Testis (tissue), 2 donors: ENCODE data around the gene MESD.

Source experiments
- POLR2A ChIP-seq: fragments of 450-650 bp; IDR thresholded peaks from one replicate; pipeline ENCODE4 v1.6.1; 2017; ENCODE audit warnings: antibody characterized with exemption, mild to moderate bottlenecking, moderate library complexity
- TF ChIP-seq, protein P1 (sequence below), 3 experiments: fragments of 450-650 bp in 2 of 3; fragments of 200-600 bp in 1 of 3; sonication (generic) in 1 of 3; IDR thresholded peaks; one replicate each; pipeline ENCODE4 v1.5.1; 2016 to 2019; ENCODE audit warnings: antibody characterized with exemption in 3 of 3, mild to moderate bottlenecking in 2 of 3, moderate library complexity in 1 of 3

DNA sequence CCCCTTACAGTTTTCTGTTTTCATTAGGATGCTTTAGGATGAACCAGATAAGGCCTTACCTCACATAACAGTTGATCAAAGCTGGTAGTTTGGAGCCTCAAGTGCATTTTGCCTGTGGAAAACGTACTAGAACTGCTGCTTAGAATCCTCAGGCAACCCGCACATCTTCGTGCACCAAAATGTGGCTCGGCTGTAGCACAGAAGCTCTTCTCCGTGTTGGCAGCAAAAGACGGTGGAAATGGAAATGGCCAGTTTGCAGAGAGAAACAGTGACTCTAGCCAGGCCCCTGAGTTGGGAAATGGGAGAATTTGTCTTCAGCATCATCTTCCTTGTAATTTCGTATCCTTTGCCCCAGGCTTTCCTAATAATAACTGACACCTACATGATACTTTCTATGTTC lies 31.7 kb upstream of the MESD start:
- TF ChIP-seq POLR2A: no peak
- TF ChIP-seq, protein P1, sequence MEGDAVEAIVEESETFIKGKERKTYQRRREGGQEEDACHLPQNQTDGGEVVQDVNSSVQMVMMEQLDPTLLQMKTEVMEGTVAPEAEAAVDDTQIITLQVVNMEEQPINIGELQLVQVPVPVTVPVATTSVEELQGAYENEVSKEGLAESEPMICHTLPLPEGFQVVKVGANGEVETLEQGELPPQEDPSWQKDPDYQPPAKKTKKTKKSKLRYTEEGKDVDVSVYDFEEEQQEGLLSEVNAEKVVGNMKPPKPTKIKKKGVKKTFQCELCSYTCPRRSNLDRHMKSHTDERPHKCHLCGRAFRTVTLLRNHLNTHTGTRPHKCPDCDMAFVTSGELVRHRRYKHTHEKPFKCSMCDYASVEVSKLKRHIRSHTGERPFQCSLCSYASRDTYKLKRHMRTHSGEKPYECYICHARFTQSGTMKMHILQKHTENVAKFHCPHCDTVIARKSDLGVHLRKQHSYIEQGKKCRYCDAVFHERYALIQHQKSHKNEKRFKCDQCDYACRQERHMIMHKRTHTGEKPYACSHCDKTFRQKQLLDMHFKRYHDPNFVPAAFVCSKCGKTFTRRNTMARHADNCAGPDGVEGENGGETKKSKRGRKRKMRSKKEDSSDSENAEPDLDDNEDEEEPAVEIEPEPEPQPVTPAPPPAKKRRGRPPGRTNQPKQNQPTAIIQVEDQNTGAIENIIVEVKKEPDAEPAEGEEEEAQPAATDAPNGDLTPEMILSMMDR (IDR thresholded peaks at IDR 0.05): no peak
